CD4-positive, alpha-beta T cell treated with Interferon alpha-2 for 1 hour (primary cell): Measurements from ENCODE around the gene OSBPL7.

Experiments
- DNase-seq, 2 donors: peaks; one replicate each; pipeline ENCODE4 v3.0.0-alpha.2; 2020 to 2022

The OSBPL7 gene

DNA sequence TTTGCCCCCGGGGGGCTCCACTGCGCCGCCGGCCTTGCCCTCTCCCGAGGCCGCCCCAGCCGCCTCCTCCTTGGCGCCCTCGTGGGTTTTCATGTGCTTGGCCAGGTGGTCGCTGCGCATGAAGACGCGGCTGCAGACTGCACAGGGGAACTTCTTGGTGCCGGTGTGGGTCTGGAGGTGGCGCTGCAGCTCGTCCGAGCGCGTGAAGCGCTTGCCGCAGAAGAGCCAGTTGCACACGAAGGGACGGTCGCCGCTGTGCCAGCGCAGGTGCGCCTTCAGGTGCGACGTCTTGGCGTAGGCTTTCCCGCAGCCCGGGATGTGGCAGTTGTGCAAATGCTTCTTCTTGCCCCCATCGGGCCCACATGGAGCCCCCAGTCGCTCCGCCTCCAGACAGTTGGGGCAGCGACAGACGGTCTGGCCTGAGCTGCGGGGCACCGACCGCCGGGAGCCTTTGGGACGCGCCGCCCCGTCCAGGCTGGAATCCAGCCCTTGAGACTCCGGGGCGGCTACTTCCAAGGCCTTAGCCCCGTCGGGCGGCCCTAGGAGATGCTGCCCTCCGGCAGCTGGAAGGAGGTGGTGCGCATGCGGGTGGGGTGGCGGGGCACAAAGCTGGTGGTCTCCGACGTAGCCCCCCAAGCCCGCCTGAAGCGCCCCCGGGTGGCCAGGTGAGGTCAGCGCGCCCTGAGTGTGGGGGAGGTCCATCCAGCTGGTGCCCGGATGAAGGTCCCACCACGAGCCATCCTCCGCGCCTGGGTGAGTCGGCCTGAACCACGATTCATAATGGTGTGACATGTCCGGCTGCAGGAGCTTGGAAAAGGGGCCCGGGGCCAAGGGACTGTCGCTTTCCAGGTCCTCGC is 26.0 kb upstream of the OSBPL7 start:
- DNase-seq, result peak; percentile 24 to 47

DNA sequence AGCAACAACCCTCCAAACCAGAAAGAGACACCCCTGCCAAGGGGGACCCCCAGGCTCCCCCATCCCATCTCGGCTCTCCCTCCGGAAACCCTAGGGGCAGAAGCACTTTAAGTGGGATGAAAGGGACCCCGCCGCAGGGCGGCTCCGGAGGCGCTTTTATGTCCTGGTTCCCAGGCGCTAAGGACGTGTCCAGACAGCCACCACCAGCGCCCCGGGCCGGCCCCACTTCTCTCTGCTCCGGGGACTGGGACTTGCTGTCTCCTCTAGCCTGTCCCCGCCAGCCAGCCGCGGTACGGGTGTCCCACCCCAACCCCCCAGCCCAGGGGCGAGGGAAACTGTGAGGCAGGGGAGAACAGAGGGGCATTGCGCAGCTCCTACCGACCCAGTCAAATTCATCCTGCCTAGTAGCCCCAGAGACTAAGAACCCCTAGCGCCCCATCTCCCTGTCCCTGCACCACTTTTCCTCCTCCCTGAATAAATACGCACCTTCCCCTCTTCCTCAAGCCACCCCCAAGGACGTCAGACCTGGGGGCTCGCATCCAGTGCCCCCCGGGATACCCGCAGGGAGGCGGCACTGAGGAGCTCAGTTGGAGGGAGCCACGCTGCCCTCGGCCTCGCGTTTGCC is 25.2 kb upstream of the OSBPL7 start:
- DNase-seq, result no peak

DNA sequence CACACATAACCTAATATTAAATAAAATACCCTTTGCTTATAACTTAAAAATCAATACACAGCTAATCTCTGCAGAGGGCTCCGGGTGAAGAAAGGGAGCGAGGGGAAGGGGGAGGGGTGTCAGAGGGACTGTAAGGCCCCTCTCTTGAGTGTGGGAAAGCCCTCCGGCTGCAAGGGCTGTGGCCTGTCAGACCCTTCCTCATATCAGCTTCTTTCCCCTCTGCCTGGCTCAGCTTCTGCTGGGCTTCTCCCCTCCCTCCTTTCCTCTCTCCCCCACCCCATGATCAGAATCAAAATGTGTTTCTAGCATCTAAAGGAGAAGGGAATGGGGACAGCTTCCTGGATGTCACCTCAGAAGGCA is 24.1 kb upstream of the OSBPL7 start:
- no peak for DNase-seq

DNA sequence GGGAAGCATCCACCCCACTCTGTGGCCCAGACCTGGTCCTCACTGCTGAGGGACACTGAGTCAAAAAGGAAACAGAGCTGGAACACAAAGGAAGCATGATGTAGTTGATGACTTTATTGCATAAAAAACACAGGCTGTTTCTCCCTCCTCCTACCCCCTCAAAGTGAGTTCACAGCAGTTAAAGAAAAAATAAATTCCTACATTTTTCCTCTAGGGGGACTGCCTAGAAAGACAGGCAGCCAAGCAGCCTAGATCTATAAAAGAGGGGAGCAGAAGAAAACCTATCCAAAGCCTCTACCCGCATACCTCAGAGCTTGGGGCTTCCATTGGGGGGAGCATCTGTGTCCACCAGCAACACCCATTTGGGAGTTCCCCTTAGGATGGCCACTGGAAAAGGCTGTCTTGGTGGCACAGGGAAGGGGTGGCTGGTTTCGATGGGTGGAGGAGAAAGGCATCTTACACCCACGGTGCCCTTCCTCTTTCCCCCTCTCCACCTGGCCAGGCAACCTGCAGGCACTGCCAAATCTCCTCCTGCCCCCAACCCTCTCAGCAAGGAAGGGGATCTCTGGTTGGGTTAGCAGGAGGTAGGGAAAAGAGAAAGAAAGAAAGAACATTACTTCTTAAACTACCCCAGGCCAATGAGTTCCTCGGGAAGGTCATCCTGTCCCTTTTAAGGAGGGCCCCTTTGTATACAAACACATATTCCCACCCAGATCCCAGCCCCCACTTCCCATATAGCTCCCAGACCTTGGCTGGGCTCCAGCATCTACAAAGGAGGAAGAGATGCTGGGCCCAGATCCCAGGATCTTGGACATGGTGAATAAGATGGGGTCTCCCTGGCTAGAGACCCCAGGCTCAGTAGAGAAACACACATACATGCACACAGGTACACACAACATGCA is 23.5 kb upstream of the OSBPL7 start:
- DNase-seq, result no peak

DNA sequence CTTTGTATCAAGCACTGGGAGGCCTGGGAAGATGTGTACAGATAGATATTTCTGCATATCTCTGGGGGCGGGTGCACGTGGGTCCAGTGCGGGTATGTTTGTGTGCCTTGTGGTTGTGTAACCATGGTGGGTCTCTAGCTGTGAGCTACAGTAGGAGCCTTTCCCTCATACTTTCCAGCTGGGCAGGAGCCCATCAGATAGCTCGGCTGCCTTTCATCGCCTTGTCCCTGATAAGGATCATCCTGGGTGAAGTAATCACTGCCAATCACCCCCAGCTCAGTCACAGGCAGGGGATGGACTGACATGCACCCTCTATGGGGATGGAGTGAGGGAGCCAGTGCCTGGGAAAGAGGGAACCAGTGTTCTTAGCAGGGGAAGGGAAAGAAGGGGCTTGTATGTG is 22.6 kb upstream of the OSBPL7 start:
- DNase-seq, result no peak

DNA sequence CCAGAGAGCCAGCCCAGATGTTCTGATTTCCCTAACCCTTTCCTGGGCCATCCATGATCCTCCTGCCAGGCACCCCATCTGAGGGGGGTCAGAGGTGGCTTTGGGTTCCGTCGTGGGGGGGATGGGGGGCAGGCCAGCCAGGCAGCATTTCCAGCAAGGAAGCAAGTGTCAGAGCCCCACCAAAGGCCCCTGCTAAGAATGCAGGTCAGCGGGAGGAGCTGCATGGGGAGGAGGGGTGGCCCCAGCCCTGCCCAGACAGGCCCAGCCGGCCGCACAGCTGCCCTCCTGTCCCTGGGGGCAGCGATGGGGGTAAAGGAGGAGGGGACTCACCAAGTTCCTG is 21.8 kb upstream of the OSBPL7 start:
- DNase-seq, result no peak

DNA sequence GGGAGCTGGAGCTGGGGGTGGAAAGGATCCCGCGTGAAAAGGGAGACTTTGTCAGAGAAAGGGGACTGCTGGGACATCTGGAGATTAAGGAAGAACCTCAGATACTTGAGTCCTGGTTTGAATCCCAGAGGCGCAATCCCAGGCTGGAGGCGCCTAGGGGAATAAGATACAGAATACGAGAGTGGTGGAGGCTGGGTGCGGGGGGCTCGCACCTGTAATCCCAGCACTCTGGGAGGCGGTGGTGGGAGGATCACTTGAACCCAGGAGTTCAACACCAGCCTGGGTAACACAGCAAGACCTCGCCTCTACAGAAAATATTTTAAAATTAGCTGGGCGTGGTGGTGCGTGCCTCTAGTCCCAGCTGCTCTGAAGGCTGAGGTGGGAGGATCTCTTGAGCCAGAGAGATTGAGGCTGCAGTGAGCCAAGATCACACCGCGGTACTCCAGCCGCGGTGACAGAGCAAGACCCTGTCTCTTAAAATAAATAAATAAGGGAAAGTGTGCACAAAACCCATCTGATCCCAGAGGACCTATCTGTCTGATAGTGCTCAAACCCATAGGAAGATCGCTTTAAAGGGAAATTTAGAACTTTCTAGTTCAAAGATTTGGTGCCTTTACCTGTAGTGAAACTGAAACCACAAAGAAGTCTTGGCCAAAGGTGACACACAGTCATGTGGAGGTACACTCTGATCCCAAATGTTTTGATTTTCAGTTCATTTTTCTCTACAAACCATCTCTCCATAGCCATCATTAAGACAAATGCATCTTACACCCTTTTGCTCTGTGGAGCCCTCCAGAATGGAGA is 20.1 kb upstream of the OSBPL7 start:
- no peak for DNase-seq

DNA sequence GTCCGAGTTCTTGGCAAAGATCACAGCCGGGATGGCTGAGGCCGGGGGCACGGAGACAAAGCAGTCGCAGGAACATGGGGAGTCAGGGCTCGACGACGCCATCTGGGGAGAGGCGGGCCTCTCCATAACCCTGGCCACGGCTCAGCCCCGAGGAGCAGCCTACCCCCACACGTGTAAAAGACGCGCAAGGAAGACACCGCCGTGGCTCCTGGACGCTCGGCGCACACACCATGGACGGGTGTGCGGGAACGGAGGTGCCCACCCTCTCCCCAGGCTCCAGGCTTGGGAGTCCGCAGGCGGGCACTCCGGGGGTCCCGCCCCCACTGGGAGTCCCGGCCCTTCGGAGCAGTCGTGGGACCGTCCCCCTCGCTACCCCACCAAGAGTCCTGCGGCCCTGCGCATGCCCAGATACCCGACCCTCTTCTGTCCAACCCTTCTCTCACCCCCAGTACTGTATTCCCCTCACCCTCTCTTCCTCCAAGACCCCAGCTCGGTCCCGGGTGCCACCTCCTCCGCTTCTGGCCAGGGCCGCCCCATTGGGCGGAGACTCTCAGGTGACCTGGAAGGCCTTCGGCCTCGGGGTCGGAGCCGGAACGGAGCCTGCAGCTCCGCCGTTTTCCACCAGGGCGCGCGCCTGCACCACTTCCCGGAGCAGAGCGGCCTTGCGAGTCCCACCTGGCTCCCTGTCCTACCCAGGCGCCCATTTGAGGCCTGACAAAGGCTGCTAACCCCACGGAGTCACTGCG is 19.3 kb upstream of the OSBPL7 start, which contains the start of gene SCRN2:
SCRN2 (minus strand) TSS at position 532 of the 746 bp plus-strand sequence; CDS start at position 102, 430 bp downstream.
- DNase-seq, result peak; percentile 86 to 90

DNA sequence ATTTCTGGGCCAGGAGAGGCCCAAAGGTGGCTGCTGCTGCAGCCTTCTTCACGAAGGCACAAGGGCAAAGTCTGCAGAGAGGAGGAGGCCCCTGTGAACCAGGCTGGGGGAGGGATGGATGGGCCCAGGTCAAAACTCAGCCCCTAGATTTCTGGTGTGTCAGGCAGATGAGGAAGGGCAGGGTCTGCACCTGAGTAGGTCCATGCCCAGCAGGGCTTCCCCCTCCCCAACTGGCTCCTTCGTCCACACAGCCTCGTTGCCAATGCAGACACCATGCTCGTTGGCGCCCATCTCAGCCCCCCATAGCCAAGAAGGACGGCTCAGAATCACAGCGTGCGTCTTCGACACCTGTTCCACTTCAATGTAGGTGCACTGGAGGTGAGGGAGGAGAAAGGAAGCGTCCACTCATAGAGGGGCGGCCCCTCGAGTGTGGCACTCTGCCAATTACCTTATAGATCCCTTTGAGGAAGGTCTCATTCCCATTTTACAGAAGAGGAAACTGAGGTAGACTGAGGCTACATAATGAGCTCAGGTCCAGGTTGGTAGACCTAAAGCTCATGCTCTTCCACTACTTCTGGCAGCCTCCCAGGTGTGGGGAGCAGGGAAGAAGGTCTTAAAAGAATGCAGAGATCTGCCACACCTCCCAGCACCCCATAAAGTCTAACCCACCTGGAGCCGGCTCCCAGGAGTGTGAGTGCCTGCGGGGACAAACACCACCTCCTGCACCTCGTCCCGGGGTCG is 18.6 kb upstream of the OSBPL7 start:
- DNase-seq, result no peak

DNA sequence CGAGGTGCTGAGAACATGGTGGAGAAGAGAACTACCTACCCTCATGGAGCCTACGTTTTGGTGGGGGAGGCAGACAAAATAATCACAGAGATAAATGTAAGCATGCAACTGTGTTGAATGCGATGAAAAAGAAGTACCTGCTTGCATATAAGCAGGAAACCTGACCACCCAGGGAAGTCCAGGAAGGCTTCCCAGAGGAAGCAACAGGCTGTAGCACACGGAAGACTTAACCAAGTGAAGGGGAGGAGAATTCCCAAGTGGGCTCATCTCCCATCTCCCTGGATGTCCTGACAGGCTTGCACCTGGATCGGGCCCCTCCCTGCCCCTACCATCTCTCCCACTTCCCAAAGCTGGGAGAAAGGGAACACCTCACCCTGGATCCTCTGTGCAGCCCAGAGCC is 17.5 kb upstream of the OSBPL7 start:
- no peak for DNase-seq

DNA sequence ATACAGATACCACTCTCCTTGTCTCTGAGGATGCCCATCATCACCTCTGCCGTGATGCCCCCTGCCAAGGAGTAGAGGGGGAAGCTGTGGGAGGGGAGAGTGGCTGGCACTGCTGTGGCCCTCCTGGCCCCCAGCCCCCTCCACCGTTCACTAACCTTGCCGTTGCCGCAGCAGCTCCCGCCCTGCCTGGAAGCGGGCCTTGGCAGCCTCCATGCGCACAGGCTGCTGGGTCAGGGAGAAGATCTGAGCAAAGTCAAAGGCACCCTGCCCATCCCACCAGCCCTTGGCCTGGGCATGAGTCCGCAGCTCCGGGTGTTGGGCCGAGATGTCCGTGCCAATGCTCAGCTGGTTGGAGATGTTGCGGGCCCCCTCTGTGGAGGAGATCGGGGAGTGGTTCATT is 17.0 kb upstream of the OSBPL7 start:
- no peak for DNase-seq

DNA sequence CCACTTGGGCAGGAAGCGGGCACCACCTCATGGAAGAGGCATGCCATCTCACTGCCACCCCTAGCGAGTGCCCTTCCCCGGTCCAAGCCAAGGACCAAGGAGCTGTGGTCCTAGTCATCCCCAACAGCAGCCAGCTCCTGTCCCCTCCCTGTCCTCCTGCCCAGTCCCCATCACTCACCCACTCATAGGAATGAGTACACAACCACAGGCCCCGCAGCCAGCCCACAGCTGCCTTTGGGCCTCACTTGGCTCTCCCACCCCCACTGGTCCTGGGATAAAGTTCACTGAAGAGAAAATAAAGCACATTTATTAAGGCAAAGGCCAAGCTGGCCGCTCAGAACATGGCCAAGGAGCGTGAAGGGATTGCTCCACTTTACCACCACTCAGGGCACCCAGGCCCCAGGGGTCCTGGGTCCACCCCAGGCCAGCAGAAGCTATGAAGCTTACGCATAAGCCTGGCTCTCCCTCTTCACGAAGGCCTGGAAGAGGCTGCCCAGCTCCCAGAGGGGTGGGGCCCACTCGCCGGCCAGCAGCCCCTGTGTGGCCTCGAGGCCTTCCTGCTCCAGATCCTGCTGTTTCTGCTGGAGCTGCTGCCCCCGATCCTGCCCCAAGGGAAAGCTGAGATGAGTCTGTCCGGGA is 15.9 kb upstream of the OSBPL7 start:
- DNase-seq, result no peak

DNA sequence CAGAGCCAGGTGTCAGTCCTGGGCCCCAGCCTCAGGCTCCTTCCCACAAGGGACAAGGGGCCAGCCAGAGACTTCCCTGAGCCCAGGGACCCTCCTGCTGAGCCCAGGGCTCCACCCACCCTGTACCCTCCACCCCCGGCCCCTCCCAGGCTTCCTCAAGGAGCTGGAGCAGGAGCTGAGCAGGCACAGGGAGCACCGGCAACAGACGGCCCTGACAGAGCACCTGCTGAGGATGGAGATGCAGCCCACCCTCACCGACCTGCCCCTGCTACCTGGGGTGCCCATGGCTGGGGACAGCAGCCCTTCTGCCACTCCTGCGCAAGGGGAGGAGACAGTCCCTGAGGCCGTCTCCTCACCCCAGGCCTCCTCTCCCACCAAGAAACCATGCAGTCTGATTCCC is 15.0 kb upstream of the OSBPL7 start:
- DNase-seq, result no peak

DNA sequence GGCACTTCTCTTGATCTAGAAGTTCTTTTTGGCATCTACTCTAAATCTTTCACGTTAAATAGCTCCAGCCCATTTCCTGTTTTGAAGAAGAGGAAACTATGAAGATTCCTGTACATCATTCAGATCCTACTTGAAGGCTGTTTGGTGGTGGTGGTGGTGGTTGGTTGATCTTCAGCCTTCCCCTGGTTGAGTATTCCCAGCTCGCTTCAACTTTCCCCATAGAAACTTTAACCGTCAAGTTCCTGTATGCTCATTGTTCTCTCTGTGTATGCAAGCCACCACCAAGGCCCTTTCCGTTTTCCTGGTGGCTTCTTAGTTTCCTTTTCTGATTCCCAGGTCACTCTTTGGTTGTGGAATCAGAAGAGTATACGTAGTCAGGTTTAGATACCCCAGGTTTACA is 13.2 kb upstream of the OSBPL7 start:
- DNase-seq, result no peak

DNA sequence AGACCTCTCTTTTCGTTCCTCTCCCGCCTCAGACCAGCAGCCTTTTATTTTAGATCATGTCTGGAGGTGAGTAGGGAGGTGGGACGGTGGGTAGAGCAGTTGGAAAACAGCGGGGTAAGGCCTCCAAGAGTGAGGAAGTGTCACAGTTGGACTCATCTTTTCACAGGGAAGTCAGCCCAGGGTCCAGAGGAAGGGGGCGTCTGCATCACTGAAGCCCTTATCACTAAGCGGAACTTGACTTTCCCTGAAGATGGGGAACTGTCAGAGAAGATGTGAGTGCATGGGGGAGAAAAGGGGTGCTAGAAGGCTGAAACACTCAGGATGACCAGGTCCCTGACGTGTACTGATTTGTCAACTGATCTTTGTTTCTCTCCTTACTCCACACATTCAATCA is 10.3 kb upstream of the OSBPL7 start:
- peak in 1 of 2 donors; percentile 13 for DNase-seq

DNA sequence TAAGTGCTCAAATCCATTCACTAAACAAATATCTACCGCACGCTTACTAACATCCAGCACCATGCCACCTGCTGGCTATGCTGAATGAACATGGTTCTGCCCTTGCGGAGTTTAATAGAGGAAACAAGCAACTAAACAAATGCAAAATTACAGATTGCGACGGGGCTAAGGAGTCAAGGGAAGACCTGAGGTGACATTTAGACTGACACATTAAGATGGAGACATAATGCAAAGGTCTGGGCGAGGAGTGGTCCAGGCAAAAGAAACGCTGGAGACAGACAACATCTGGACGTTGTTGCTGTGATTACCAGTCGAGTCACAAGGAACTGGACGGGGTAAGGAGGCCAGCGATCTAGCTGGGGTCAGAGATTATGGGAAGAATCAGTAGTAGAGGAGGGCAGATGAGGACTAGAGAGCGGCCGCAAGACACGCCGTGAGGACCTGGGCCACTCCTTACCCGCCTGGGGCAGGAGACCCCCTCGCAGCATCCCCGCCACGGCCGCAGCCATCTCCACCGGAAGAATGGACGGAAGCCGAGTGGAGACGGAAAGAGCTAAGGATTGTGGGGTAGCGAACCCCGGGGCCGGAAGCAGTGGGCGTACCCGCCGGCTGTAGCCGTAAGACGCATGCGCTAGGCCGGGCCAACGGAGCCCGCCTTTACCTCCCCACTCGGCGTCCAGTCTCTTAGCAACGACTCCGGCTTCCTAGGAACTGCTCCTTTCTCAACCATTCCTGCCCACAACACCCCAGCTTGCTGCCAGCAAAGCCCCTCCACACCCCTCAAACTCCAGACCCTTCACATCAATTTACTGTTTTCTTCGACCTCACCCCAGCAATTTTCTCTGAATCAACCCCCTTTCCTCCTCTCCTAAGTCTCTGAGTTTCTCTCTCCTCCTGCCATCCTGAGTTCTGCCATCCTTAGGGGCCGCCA is 9.7 kb upstream of the OSBPL7 start, which contains the start of the genes LRRC46 and MRPL10:
LRRC46 (plus strand) TSS at position 668 of the 931 bp plus-strand sequence. CDS start 320 bp downstream, outside the sequence.
MRPL10 (minus strand) TSS at position 539 of the 931 bp plus-strand sequence; CDS start at position 509, 30 bp downstream.
- peak; percentile 91 to 94 for DNase-seq

DNA sequence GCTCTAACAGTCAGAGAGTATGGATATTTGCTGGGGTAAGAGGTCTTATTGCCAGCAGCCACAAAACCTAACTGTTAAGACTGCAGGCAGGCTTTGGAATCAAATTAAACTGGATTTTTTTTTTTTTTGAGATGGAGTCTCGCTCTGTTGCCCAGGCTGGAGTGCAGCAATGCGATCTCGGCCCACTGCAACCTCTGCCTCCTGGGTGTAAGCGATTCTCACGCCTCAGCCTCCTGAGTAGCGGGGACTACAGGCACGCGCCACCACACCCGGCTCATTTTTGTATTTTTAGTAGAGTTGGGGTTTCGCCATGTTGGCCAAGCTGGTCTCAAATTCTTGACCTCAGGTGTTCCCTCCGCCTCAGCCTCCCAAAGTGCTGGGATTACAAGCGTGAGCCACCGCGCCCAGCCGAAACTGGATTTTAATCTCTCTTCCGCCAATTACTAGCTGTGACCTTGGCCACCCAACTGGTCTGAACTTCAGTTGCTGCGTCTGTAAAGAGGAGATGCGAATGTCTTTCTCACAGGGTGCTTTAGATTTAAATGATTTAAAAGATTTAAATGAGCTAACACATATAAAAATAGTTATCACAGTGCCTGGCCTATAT is 8.9 kb upstream of the OSBPL7 start:
- DNase-seq, result no peak

DNA sequence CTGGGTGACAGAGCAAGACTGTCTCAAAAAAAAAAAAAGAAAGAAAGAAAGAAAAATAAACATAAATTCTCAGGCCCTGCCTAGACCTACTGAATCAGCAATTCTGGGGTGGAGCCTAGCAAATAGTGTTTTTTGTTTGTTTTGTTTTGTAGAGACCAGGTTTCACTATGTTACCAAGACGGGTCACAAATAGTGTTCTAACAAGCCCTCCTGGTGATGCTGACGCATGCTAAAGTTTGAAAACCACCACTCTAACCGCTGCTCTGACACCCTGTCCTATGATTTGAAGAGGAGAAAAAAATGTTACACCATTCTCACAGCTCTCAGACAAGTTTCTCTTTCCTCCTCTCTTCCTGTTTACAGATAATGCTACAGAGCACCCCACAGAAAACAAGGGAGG is 8.3 kb upstream of the OSBPL7 start:
- DNase-seq, result peak; percentile 80 to 92

DNA sequence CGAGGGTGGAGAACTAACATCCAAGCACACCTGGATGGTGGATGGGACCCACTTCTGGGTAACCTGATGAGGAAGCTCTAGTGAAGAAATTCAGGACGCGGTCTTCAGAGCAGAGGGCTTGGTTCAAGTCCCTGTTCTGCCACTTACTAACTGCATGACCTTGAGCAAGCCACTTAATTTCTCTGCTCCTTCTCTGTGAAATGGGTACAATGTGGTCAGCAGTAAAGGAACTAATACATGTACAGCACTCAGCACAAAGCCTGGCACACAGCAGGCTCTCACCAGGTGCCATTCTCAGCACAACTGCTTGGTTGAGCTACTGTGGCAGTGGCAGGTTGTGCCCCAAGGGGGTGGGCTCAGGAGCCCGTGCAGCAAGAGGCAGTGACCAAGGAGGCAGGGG is 1.9 kb upstream of the OSBPL7 start:
- no peak for DNase-seq
